HAP-1 (cell line): ENCODE results near the gene VWA5B1.

ENCODE experiments used
- DNase-seq, 2 experiments: peaks; one replicate each; pipeline ENCODE4 v3.0.0-alpha.2; 2016 to 2020; ENCODE audit warnings: low spot score in 2 of 2
- H3K27me3 ChIP-seq: fragments of 250-450 bp; sonication (Bioruptor Pico); 2 replicates; pipeline ENCODE4 v1.5.1; 2020; ENCODE audit warnings: low read depth, mild to moderate bottlenecking, moderate library complexity
- H3K36me3 ChIP-seq: fragments of 250-450 bp; sonication (Bioruptor Pico); replicated peaks from 2 replicates; pipeline ENCODE4 v1.5.1; 2020; ENCODE audit warnings: mild to moderate bottlenecking
- H3K4me1 ChIP-seq: fragments of 250-450 bp; sonication (Bioruptor Pico); 2 replicates; pipeline ENCODE4 v1.5.1; 2020; ENCODE audit warnings: mild to moderate bottlenecking
- H3K4me3 ChIP-seq: fragments of 250-450 bp; sonication (Bioruptor Pico); 2 replicates; pipeline ENCODE4 v1.5.1; 2020; ENCODE audit warnings: mild to moderate bottlenecking, moderate library complexity
- H3K9me3 ChIP-seq: fragments of 250-450 bp; sonication (Bioruptor Pico); 2 replicates; pipeline ENCODE4 v1.5.1; 2020; ENCODE audit warnings: mild to moderate bottlenecking, moderate library complexity
- in situ Hi-C: fragments of 300-500 bp; cut with MboI; formaldehyde crosslinking; loops from 3 replicates; pipeline ENCODE4 v1.14.3; 2020; ENCODE audit warnings: low sequenced_read_pairs, inconsistent platforms, mixed read lengths

The VWA5B1 gene, protein sequence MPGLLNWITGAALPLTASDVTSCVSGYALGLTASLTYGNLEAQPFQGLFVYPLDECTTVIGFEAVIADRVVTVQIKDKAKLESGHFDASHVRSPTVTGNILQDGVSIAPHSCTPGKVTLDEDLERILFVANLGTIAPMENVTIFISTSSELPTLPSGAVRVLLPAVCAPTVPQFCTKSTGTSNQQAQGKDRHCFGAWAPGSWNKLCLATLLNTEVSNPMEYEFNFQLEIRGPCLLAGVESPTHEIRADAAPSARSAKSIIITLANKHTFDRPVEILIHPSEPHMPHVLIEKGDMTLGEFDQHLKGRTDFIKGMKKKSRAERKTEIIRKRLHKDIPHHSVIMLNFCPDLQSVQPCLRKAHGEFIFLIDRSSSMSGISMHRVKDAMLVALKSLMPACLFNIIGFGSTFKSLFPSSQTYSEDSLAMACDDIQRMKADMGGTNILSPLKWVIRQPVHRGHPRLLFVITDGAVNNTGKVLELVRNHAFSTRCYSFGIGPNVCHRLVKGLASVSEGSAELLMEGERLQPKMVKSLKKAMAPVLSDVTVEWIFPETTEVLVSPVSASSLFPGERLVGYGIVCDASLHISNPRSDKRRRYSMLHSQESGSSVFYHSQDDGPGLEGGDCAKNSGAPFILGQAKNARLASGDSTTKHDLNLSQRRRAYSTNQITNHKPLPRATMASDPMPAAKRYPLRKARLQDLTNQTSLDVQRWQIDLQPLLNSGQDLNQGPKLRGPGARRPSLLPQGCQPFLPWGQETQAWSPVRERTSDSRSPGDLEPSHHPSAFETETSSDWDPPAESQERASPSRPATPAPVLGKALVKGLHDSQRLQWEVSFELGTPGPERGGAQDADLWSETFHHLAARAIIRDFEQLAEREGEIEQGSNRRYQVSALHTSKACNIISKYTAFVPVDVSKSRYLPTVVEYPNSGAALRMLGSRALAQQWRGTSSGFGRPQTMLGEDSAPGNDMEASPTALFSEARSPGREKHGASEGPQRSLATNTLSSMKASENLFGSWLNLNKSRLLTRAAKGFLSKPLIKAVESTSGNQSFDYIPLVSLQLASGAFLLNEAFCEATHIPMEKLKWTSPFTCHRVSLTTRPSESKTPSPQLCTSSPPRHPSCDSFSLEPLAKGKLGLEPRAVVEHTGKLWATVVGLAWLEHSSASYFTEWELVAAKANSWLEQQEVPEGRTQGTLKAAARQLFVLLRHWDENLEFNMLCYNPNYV

GRCh38 chr1:20290624-20291597 is at the start of gene VWA5B1:
VWA5B1 (plus strand) TSS chr1:20290875; CDS start chr1:20310602, 19,727 bp downstream.
- peak in 1 of 2 experiments; percentile 54 for DNase-seq
- H3K27me3 ChIP-seq, result peaks cover 21% of the 10 kb centered on the region
- in situ Hi-C loops, result no loop called here
- no peaks in the 10 kb centered on the region for H3K4me1 ChIP-seq
- H3K4me3 ChIP-seq, result no peak within 1 kb of the TSS
- no peaks in the 10 kb centered on the region for H3K9me3 ChIP-seq
- H3K36me3 ChIP-seq, result no peaks in the 10 kb centered on the region

DNA sequence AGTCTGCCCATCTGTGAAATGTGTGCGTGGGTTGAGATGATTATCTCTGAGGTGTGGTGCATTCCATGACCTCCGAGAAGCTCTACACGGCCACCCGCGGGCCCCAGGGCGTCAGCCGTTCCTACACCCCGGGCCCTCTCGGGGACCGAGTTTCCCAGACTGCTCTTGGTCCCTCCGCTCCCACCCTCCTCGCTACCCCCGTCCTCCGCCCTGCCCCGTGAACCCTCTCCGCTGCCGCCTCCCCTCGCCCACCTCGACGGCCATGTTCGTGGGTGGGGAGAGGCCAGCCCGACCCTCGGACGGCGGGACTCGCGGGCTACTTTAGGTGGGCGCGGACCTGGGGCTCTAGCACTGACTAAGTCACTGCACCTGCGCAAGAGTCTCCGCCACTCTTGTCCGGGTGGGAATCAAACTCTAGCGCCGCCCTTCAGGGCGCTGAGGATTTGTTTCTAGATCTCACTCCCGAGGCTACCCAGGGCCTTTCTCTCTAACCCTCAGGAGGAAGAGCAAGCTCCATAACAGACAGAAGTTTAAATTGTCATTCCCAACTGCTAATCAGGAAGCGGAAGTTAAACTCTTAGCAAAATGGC is 47.7 kb upstream of the VWA5B1 start:
- in situ Hi-C loops, result no loop called here
- Histone ChIP-seq H3K36me3 (no peaks in the 10 kb centered on the region), H3K4me1 (no peaks in the 10 kb centered on the region), H3K9me3 (no peaks in the 10 kb centered on the region), H3K4me3 (no peak overlapping the region), H3K27me3 (peaks cover 6% of the 10 kb centered on the region; the same call in 1 of the 2 replicates)
- no peak for DNase-seq

GRCh38 chr1:20248971-20249612 is 41.6 kb upstream of the VWA5B1 start:
- no peak for DNase-seq
- in situ Hi-C loops, result no loop called here

DNA sequence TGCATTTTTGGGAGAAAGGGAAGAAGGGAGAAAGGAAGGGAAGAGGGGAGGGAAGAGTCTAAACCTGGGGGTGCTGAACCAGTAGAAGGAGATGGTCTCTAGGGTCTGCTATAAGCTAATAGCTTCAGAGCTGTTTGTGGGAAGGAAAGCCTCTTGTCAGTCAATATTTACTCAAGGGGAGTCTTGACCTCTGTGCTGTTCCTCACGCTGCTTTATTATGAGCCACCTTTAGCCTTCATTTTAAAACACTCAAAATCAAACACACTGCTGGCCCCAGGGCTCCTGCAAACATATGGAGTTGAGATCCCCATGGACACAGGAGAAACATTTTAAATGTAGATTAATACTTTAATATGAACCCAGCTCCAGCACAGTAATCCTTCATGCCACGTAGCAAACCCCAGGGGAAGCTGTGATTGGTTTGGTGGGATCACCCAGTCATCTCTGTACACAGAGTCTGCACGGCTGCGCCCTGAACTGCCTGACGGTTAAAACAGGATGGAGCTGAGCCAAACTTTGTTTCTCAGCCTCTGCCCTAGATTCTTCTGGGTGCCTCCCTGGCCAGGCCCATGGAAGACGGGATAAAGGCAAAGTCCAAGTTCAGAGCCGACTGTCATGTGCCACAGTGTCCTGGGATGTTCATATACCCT is 40.2 kb upstream of the VWA5B1 start:
- no peak overlapping the region for H3K4me3 ChIP-seq
- DNase-seq, result no peak
- H3K36me3 ChIP-seq, result no peaks in the 10 kb centered on the region
- no peaks in the 10 kb centered on the region for H3K4me1 ChIP-seq
- H3K9me3 ChIP-seq, result no peaks in the 10 kb centered on the region
- H3K27me3 ChIP-seq, result peaks cover 6% of the 10 kb centered on the region; the same call in 1 of the 2 replicates
- in situ Hi-C loops, result no loop called here

More at GRCh38 chr1:20248971-20249612, 41.6 kb upstream of the VWA5B1 start:
- Histone ChIP-seq H3K4me1 (no peaks in the 10 kb centered on the region), H3K36me3 (no peaks in the 10 kb centered on the region), H3K9me3 (no peaks in the 10 kb centered on the region), H3K4me3 (no peak overlapping the region), H3K27me3 (peaks cover 8% of the 10 kb centered on the region; the same call in 1 of the 2 replicates)

DNA sequence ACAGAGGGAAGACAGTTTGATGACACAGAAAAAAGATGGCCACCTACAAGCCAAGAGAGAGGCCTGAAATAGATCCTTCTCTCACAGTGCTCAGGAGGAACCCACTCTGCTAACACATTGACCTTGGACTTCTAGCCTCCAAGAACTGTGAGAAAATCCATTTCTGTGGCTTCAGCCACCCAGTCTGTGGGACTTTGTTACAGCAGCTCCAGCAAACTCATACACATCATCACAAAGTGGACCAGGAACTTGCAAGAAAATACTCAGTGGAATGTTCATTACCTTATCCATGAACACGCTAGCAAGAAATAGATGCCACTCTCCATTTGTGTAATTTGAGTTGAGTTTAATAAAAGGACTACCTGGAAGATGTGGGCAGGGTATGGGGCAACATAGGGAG is 38.1 kb upstream of the VWA5B1 start:
- no peak overlapping the region for H3K4me3 ChIP-seq
- no peaks in the 10 kb centered on the region for H3K36me3 ChIP-seq
- no peaks in the 10 kb centered on the region for H3K9me3 ChIP-seq
- in situ Hi-C loops, result no loop called here
- peaks cover 8% of the 10 kb centered on the region for H3K27me3 ChIP-seq
- H3K4me1 ChIP-seq, result no peaks in the 10 kb centered on the region
- DNase-seq, result no peak

DNA sequence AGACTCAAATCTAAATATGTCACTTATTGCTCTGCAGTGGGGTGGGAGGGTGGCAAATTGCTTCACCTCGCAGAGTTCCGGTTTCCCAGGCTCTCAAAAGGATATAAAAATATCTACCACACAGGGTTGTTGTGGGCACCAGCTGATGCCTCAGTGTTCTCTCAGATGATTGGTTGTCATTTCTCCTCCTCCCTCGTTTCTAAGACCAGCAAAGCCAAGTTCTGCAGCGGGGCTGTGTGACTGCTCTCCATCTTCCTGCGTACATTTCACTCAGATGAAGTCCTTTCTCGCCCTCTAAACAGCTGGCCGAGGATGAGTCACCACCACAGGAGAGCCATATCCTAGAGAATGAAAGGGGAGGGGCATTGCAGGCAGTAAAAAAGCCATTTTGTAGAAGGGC is 35.0 kb upstream of the VWA5B1 start:
- H3K4me1 ChIP-seq, result no peaks in the 10 kb centered on the region
- in situ Hi-C loops, result no loop called here
- H3K27me3 ChIP-seq, result peaks cover 7% of the 10 kb centered on the region
- DNase-seq, result no peak
- H3K36me3 ChIP-seq, result no peaks in the 10 kb centered on the region
- no peaks in the 10 kb centered on the region for H3K9me3 ChIP-seq
- no peak overlapping the region for H3K4me3 ChIP-seq

- in situ Hi-C loops, result no loop called here
These were observed 31.0 kb upstream of the VWA5B1 start for GRCh38 chr1:20259646-20260045.

DNA sequence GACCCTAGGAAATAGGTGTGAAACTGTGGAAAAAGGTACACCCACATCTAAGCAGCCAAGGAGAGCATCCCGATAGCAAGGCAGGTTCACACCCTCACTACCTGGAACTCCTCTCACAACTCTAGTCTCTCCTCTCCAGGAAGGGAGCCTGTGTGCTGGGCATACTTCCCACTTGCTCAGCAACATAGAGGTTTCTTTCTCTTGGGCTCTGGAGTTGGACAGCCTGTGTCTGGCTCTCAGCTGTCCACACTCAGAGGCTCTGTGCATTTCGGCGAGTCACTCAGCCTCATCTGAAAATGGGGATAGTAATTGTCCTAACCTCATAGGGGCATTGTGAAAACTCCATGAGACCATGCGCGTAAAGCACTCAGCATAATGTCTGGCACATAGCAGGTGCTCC is 29.6 kb upstream of the VWA5B1 start:
- no peaks in the 10 kb centered on the region for H3K36me3 ChIP-seq
- peaks cover 5% of the 10 kb centered on the region; the same call in 1 of the 2 replicates for H3K27me3 ChIP-seq
- in situ Hi-C loops, result no loop called here
- no peaks in the 10 kb centered on the region for H3K9me3 ChIP-seq
- no peak for DNase-seq
- H3K4me3 ChIP-seq, result no peak overlapping the region
- no peaks in the 10 kb centered on the region for H3K4me1 ChIP-seq

More at GRCh38 chr1:20259646-20260045, 31.0 kb upstream of the VWA5B1 start:
- no peak for DNase-seq
- no peak overlapping the region for H3K4me3 ChIP-seq
- H3K27me3 ChIP-seq, result peaks cover 5% of the 10 kb centered on the region; the same call in 1 of the 2 replicates
- H3K36me3 ChIP-seq, result no peaks in the 10 kb centered on the region
- no peaks in the 10 kb centered on the region for H3K9me3 ChIP-seq
- H3K4me1 ChIP-seq, result no peaks in the 10 kb centered on the region

- no peak for DNase-seq
These were observed 27.7 kb upstream of the VWA5B1 start for GRCh38 chr1:20262810-20263534.

GRCh38 chr1:20265250-20265649 is 25.4 kb upstream of the VWA5B1 start:
- in situ Hi-C loops, result no loop called here
- Histone ChIP-seq H3K27me3 (0 out of 2 replicates have a peak, but pooled peaks cover 2% of the 10 kb centered on the region), H3K4me1 (no peaks in the 10 kb centered on the region), H3K9me3 (no peaks in the 10 kb centered on the region), H3K4me3 (no peak overlapping the region), H3K36me3 (no peaks in the 10 kb centered on the region)
- DNase-seq, result no peak

More at GRCh38 chr1:20262810-20263534, 27.7 kb upstream of the VWA5B1 start:
- Histone ChIP-seq H3K36me3 (no peaks in the 10 kb centered on the region), H3K27me3 (peaks cover 3% of the 10 kb centered on the region; the same call in 1 of the 2 replicates), H3K4me1 (no peaks in the 10 kb centered on the region), H3K9me3 (no peaks in the 10 kb centered on the region), H3K4me3 (no peak overlapping the region)
- in situ Hi-C loops, result no loop called here

DNA sequence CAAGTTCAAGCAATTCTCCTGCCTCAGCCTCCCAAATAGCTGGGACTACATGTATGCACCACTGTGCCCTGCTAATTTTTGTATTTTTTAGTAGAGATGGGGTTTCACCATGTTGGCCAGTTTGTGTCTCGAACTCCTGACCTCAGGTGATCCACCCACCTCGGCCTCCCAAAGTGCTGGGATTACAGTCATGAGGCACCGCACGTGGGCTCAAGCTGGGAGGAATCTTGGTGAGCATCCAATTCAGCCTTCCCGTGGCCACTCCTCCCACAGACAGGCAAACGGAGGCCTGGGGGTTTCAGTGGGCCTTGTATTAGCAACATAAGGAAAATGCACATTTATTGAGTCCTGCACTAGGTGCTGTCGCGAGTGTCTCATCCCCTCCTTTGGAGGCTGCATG is 24.5 kb upstream of the VWA5B1 start:
- H3K4me3 ChIP-seq, result no peak overlapping the region
- no peaks in the 10 kb centered on the region for H3K9me3 ChIP-seq
- no peak for DNase-seq
- no peaks in the 10 kb centered on the region for H3K27me3 ChIP-seq
- H3K36me3 ChIP-seq, result no peaks in the 10 kb centered on the region
- no peaks in the 10 kb centered on the region for H3K4me1 ChIP-seq
- in situ Hi-C loops, result no loop called here
